HUES48 (cell line): ENCODE data around the gene KIF17.
A peak's percentile ranks its signal among the peaks of the same experiment; 100 is the strongest.

Experiments
- H3K27ac ChIP-seq: one replicate; pipeline ENCODE4 v1.7.0; 2013; ENCODE audit warnings: low read depth, low read length, inconsistent platforms
- H3K27me3 ChIP-seq: 2 replicates; pipeline ENCODE4 v1.6.1; 2013; ENCODE audit warnings: mild to moderate bottlenecking, low read length; ENCODE audit not compliant: control insufficient read depth, insufficient read depth
- H3K36me3 ChIP-seq: 2 replicates; pipeline ENCODE4 v1.6.1; 2013; ENCODE audit warnings: low read length; ENCODE audit not compliant: control insufficient read depth, insufficient read depth
- H3K4me1 ChIP-seq: 2 replicates; pipeline ENCODE4 v1.6.1; 2013; ENCODE audit warnings: mild to moderate bottlenecking, low read length; ENCODE audit not compliant: control insufficient read depth, insufficient read depth
- H3K4me3 ChIP-seq: 2 replicates; pipeline ENCODE4 v1.5.1; 2013; ENCODE audit warnings: mild to moderate bottlenecking, low read depth, low read length
- H3K9ac ChIP-seq: 2 replicates; pipeline ENCODE4 v1.6.1; 2013; ENCODE audit warnings: mild to moderate bottlenecking, low read depth, low read length, moderate library complexity
- H3K9me3 ChIP-seq: 2 replicates; pipeline ENCODE4 v1.6.1; 2013; ENCODE audit warnings: low read length; ENCODE audit not compliant: control insufficient read depth, insufficient read depth

Gene KIF17

DNA sequence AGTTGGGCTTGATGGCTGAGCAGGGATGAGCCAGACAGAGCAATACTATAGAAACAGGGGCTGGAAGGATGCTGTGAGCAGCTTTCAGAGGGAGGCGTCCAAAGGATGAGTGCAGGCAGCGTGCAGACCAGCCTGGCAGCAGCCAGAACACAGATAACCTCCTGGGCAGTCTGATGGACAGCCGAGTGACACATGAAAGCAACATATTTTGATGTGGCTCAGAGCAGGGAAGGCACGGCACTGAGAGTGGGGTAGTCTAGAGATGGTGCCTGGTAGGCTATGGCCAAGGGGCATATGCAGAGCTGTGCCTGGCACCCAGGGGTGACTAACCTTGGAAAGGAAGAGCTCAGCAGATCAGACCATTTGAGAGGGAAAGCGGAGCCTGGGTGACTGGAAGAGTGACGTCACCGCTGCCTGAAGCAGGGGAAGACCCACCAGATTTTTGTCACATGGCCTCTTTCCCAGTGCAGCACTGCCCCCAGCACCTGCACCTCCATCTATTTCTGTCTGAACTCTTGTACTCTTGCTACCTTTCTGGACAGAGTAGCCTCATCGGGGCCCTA is 80.9 kb downstream of the KIF17 start:
- H3K9ac ChIP-seq, result no peak overlapping the region
- no peak overlapping the region for H3K27ac ChIP-seq
- H3K4me1 ChIP-seq, result no peaks in the 10 kb centered on the region; the same call in 1 of the 2 replicates
- no peak overlapping the region for H3K4me3 ChIP-seq
- H3K9me3 ChIP-seq, result no peaks in the 10 kb centered on the region
- peaks cover 6% of the 10 kb centered on the region; the same call in 1 of the 2 replicates for H3K36me3 ChIP-seq
- H3K27me3 ChIP-seq, result peaks cover 3% of the 10 kb centered on the region; the same call in 1 of the 2 replicates

DNA sequence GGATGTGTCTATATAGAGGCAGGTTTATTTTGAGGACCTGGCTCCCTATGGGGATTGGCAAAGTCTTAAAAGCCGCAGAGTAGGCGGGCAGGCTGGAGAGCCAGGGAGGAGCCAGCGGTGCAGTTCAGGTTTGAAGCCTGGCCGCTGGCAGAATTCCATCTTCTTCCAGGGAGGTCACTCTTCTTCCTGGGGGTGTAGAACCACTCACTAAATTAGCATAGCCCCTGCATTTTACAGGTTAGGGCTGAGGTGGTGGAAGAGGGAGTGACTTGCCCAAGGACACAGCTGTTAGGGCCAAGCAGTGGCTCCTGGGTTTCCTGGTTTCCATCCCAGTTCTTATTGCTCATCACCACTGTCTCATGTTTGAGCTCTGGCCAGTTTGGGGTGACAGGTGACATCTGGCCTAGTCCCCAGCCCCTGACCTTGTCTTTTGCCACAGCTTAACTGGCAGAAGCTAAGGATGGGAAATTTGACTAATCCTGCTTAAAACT is 83.2 kb downstream of the KIF17 start:
- H3K27ac ChIP-seq, result peak overlapping the region; percentile 83
- H3K9me3 ChIP-seq, result no peaks in the 10 kb centered on the region
- H3K36me3 ChIP-seq, result peaks cover 6% of the 10 kb centered on the region; the same call in 1 of the 2 replicates
- no peak overlapping the region for H3K9ac ChIP-seq
- H3K4me1 ChIP-seq, result no peaks in the 10 kb centered on the region
- peaks cover 3% of the 10 kb centered on the region; the same call in 1 of the 2 replicates for H3K27me3 ChIP-seq
- H3K4me3 ChIP-seq, result peak overlapping the region; percentile 92

DNA sequence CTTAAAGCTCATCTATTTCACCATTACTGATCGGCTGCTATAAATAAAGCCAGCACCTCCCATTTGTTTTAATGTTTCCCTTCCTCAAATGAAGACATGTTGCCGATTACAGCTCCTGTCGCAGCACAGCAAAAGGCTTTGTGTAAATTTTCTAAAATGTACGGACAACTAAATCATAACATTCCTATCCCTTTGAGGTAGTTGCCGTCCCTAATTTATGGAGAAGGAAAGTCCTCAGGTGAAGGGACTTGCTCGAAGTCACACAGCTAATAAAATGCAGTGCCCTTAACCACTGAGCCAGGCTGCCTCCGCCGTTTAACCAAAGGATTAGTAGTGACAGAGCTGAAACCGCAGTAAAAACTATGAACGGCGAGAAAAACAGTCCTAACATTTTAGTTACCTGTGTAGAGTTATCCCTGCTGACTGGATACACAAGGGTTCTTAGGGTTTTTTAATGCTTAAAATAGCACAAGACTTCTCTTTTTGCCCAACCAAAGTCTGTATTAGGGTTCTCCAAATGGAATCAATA is 83.7 kb downstream of the KIF17 start:
- Histone ChIP-seq H3K36me3 (peaks cover 6% of the 10 kb centered on the region; the same call in 1 of the 2 replicates), H3K9me3 (peaks cover 3% of the 10 kb centered on the region; the same call in 1 of the 2 replicates), H3K9ac (peak overlapping the region; percentile 74), H3K27ac (peak overlapping the region; percentile 83), H3K4me1 (no peaks in the 10 kb centered on the region), H3K27me3 (peaks cover 3% of the 10 kb centered on the region; the same call in 1 of the 2 replicates), H3K4me3 (peak overlapping the region; percentile 92)

DNA sequence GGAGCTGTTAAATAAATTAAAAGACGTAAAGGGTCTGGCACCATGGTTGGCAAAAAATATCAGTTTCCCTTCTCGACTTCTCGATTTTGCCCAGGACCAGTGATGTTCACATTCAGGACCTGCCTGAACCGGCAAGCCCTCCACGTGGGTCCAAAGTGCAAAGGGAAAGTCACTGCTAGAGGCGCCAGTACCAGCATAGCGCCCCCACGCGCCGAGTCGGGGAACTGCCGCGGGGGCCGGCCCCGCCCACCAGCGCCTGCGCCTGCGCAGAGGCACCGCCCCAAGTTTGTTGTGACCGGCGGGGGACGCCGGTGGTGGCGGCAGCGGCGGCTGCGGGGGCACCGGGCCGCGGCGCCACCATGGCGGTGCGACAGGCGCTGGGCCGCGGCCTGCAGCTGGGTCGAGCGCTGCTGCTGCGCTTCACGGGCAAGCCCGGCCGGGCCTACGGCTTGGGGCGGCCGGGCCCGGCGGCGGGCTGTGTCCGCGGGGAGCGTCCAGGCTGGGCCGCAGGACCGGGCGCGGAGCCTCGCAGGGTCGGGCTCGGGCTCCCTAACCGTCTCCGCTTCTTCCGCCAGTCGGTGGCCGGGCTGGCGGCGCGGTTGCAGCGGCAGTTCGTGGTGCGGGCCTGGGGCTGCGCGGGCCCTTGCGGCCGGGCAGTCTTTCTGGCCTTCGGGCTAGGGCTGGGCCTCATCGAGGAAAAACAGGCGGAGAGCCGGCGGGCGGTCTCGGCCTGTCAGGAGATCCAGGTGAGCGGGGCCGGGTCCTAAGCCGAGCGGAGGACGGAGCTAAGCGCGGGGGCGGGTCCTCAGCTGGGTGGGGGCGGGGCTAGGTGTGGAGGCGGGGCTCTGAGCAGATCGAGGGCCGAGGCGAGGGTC is 84.4 kb downstream of the KIF17 start, which contains the start of gene PINK1:
PINK1 (plus strand) TSS at position 269 of the 875 bp plus-strand sequence; CDS start at position 360, 91 bp downstream.
- H3K9me3 ChIP-seq, result peaks cover 3% of the 10 kb centered on the region
- H3K27ac ChIP-seq, result peak within 1 kb of the TSS; percentile 86
- peak within 1 kb of the TSS; percentile 74 for H3K9ac ChIP-seq
- H3K27me3 ChIP-seq, result peaks cover 3% of the 10 kb centered on the region; the same call in 1 of the 2 replicates
- peak within 1 kb of the TSS; percentile 92 for H3K4me3 ChIP-seq
- peaks cover 6% of the 10 kb centered on the region; the same call in 1 of the 2 replicates for H3K36me3 ChIP-seq
- H3K4me1 ChIP-seq, result no peaks in the 10 kb centered on the region

DNA sequence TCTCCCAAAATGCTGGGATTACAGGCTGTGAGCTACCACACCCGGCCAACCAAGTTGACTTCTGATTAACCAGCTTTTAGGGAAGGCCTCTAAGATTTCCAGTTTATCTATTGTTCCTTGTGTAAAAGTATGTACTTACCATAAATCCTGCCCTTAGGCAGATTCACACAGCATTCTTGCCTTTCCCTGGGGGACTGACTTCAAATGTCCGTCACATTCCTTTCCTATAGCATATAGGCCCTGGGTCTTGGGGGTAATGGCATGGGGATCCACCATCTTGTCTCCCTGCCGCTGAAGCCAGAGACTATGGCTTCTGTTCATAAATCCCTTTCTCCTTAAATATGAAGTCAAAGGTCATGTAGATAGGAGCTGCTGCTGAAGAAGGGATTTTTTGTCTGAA is 85.4 kb downstream of the KIF17 start:
- no peaks in the 10 kb centered on the region for H3K4me1 ChIP-seq
- peaks cover 8% of the 10 kb centered on the region for H3K9me3 ChIP-seq
- H3K27ac ChIP-seq, result no peak overlapping the region
- no peak overlapping the region for H3K4me3 ChIP-seq
- H3K9ac ChIP-seq, result no peak overlapping the region
- H3K27me3 ChIP-seq, result peaks cover 3% of the 10 kb centered on the region; the same call in 1 of the 2 replicates
- H3K36me3 ChIP-seq, result no peaks in the 10 kb centered on the region; the same call in 1 of the 2 replicates

DNA sequence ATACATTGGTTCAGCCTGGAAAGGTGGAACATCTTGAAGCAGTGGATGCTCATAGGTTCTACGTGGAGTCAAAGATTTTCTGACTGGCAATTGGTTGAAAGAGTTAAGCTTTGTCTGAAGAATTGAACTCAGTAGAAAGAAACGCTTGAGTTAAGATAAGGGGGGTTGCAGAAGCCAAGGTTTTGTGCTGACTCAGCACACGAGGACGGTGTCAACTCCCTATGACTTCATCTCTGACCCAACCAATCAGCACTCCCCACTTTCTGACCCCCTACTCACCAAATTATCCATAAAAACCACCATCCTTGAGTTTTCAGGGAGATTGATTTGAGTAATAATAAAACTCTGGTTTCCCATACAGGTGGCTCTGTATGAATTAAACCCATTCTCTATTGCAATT is 87.1 kb downstream of the KIF17 start:
- H3K9ac ChIP-seq, result no peak overlapping the region
- peaks cover 10% of the 10 kb centered on the region for H3K4me1 ChIP-seq
- peaks cover 3% of the 10 kb centered on the region; the same call in 1 of the 2 replicates for H3K27me3 ChIP-seq
- H3K27ac ChIP-seq, result no peak overlapping the region
- peaks cover 8% of the 10 kb centered on the region for H3K9me3 ChIP-seq
- no peak overlapping the region for H3K4me3 ChIP-seq
- no peaks in the 10 kb centered on the region for H3K36me3 ChIP-seq

DNA sequence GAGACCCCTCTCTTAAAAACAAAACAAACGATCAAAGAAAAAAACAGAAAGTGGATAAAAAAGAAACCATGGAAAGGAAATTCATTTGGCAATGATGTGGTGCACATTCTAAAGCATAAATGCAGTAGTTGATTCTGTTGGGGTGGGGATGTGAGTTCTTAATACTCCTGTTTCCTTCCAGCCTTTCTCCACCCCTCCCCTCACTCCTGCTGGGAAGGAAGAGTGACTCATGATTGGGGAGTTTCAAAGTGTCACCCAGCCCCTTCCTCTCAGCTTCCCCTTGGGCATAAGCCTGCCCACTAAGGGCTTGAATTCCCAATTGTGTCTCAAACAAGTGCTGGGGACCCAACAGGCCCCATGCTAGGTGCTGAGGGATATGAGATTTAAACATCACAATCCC is 91.3 kb downstream of the KIF17 start:
- no peak overlapping the region for H3K27ac ChIP-seq
- peaks cover 10% of the 10 kb centered on the region for H3K9me3 ChIP-seq
- H3K4me1 ChIP-seq, result peaks cover 17% of the 10 kb centered on the region
- peak overlapping the region; percentile 1; the same call in 1 of the 2 replicates for H3K4me3 ChIP-seq
- peak overlapping the region; percentile 24; the same call in 1 of the 2 replicates for H3K9ac ChIP-seq
- H3K36me3 ChIP-seq, result no peaks in the 10 kb centered on the region
- H3K27me3 ChIP-seq, result no peaks in the 10 kb centered on the region

DNA sequence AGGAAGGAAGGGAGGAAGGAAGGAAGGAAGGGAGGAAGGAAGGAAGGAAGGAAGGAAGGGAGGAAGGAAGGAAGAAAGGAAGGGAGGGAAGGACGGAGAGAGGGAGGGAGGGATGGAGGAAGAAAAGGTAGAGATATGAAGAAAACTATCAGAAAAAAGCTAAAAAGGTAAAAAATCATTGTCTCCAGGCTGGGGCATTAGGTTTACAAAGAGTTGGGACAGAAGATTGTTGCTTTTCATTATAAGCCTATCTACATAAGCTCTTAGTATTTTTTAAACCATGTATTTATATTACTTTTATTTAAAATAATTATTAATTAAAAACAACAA is 91.7 kb downstream of the KIF17 start:
- Histone ChIP-seq H3K27ac (no peak overlapping the region), H3K9ac (peak overlapping the region; percentile 24; the same call in 1 of the 2 replicates), H3K4me1 (peaks cover 17% of the 10 kb centered on the region), H3K4me3 (no peak overlapping the region), H3K36me3 (no peaks in the 10 kb centered on the region), H3K27me3 (no peaks in the 10 kb centered on the region), H3K9me3 (peaks cover 10% of the 10 kb centered on the region)

DNA sequence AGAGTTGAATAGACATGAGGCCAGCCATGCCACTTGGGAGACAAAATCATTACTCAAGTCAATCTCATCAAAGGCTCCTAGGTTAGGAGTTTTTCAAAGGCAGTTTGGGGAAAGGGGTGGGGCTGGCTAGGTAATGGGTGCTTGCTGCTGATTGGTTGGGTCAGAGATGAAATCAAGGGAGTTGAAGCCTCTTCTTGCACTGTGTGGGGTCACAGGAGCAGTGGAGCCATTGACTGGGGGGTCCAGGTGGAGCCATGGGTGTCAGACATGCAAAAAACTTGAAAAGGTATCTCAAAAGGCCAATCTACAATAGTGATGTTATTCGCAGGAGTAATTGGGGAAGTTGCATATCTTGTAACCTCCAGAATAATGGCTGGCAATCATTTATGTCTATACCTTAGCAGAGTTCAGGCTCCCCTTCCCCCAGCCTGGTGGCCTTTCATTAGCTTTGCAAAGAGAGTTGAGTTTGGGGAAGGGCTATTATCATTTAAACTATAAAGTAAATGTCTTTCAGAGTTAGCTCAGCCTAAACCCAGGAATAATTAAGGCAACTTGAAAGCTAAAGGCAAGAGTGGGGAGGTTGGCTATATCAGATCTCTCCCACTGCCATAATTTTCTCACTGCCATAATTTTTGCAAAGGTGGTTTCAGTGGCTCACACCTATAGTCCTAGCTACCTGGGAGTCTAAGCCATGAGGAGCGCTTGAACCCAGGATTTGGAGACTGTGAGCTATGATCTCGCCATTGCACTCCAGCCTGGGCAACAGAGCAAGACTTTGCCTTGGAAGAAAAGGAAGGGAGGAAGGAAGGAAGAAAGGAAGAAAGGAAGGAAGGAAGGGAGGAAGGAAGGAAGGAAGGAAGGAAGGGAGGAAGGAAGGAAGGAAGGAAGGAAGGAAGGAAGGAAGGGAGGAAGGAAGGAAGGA is 92.4 kb downstream of the KIF17 start:
- Histone ChIP-seq H3K27me3 (no peaks in the 10 kb centered on the region), H3K27ac (peak overlapping the region; percentile 80), H3K4me3 (0 out of 2 replicates have a peak overlapping the region, but pooled peaks have one; percentile 9), H3K9ac (0 out of 2 replicates have a peak overlapping the region, but pooled peaks have one; percentile 24), H3K9me3 (peaks cover 10% of the 10 kb centered on the region), H3K36me3 (no peaks in the 10 kb centered on the region), H3K4me1 (peaks cover 17% of the 10 kb centered on the region)

DNA sequence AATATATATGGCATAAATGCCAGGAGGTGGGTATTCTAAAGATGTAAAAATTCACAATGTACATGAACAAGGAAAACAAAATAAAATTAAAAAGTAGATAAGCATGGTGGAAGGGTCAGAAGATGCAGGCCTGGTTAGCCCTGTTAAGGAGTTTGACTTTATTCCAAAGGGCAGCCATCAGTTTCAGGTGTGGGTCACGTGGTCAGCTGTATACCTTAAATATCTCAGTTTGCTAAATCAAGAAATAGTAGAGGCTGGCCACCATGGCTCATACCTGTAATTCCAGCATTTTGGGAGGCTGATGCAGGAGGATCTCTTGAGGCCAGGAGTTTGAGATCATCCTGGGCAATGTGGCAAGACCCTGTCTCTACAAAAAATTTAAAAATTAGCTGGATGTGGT is 93.1 kb downstream of the KIF17 start:
- peaks cover 10% of the 10 kb centered on the region for H3K9me3 ChIP-seq
- no peaks in the 10 kb centered on the region for H3K27me3 ChIP-seq
- no peaks in the 10 kb centered on the region for H3K36me3 ChIP-seq
- no peak overlapping the region for H3K27ac ChIP-seq
- H3K9ac ChIP-seq, result no peak overlapping the region
- peaks cover 17% of the 10 kb centered on the region for H3K4me1 ChIP-seq
- H3K4me3 ChIP-seq, result no peak overlapping the region
